PC-3 (cell line): Measurements from ENCODE around the gene LEF1.

Experiments
- EZH2 ChIP-seq: fragments of 300-600 bp; sonication (generic); IDR thresholded peaks from one replicate; pipeline ENCODE4 v1.6.1; 2017; ENCODE audit warnings: antibody characterized with exemption, mild to moderate bottlenecking, low read length; ENCODE audit not compliant: unreplicated experiment
- EZH2phosphoT487 ChIP-seq: fragments of 300-600 bp; sonication (generic); IDR thresholded peaks from 2 replicates; pipeline ENCODE4 v1.6.1; 2018; ENCODE audit warnings: mild to moderate bottlenecking, antibody characterized with exemption, low read length, borderline replicate concordance
- TF ChIP-seq, protein P1 (sequence below): fragments of 300-600 bp; sonication (generic); conservative IDR thresholded peaks from 2 replicates; pipeline ENCODE4 v1.5.1; 2017; ENCODE audit warnings: antibody characterized with exemption, low read depth, mild to moderate bottlenecking, low read length

DNA sequence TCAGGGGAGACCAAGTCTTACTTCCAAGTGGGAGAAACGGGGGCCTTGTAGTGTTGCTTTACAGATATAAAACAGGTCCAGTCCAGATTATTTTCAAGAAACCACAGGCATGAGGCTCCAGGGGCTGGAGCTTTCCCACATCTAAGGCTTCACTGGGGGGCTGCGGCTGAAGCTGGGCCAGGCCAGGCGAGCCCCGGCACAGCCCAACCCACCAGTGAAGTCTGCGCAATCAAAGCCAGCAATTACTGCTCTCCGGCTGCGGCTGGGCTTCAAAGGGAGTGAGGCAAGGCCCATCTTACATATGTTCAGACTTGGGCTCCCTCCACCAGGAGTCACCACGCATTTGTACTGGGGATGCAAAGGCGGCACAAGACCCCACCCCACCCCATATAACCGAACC is 117.4 kb downstream of the LEF1 start:
- TF ChIP-seq EZH2phosphoT487, result no peak
- TF ChIP-seq, protein P1, sequence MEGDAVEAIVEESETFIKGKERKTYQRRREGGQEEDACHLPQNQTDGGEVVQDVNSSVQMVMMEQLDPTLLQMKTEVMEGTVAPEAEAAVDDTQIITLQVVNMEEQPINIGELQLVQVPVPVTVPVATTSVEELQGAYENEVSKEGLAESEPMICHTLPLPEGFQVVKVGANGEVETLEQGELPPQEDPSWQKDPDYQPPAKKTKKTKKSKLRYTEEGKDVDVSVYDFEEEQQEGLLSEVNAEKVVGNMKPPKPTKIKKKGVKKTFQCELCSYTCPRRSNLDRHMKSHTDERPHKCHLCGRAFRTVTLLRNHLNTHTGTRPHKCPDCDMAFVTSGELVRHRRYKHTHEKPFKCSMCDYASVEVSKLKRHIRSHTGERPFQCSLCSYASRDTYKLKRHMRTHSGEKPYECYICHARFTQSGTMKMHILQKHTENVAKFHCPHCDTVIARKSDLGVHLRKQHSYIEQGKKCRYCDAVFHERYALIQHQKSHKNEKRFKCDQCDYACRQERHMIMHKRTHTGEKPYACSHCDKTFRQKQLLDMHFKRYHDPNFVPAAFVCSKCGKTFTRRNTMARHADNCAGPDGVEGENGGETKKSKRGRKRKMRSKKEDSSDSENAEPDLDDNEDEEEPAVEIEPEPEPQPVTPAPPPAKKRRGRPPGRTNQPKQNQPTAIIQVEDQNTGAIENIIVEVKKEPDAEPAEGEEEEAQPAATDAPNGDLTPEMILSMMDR, result no peak
- no peak for TF ChIP-seq EZH2
